Activated CD8-positive, alpha-beta memory T cell treated with anti-CD3 and anti-CD28 coated beads for 24 hours (primary cell): ENCODE results near the gene SLC5A6.
"Not testable (repeated sequence)": the region's sequence is repeated elsewhere in the genome, so short reads cannot be mapped to it uniquely, and the experiment has no call there.

Experiments
- DNase-seq: peaks from one replicate; pipeline ENCODE4 v3.0.0-alpha.2; 2020

Gene SLC5A6

GRCh38 chr2:27202854-27203253 lies 9.2 kb downstream of the SLC5A6 start:
- DNase-seq, result no peak

- no peak for DNase-seq
Measured at GRCh38 chr2:27201675-27202074, 10.4 kb downstream of the SLC5A6 start.

- no peak for DNase-seq
Measured at GRCh38 chr2:27199241-27199640, 12.8 kb downstream of the SLC5A6 start.

GRCh38 chr2:27198627-27199026 lies 13.4 kb downstream of the SLC5A6 start:
- DNase-seq, result no peak

- DNase-seq, result not testable (repeated sequence)
Measured at GRCh38 chr2:27198068-27198467, 14.0 kb downstream of the SLC5A6 start.

- not testable (repeated sequence) for DNase-seq
Measured at GRCh38 chr2:27195799-27196198, 16.3 kb downstream of the SLC5A6 start.

- no peak for DNase-seq
Measured at GRCh38 chr2:27194538-27195354, 17.3 kb downstream of the SLC5A6 start.

- no peak for DNase-seq
Measured at GRCh38 chr2:27191070-27191829, 20.8 kb downstream of the SLC5A6 start.

- no peak for DNase-seq
Measured at GRCh38 chr2:27189989-27190388, 22.1 kb downstream of the SLC5A6 start.

GRCh38 chr2:27186613-27187345 lies 25.3 kb downstream of the SLC5A6 start:
- no peak for DNase-seq

GRCh38 chr2:27185331-27186026 lies 26.6 kb downstream of the SLC5A6 start:
- no peak for DNase-seq

GRCh38 chr2:27184115-27184514 lies 28.0 kb downstream of the SLC5A6 start:
- DNase-seq, result no peak

- DNase-seq, result no peak
Measured at GRCh38 chr2:27182346-27182745, 29.7 kb downstream of the SLC5A6 start.

GRCh38 chr2:27179344-27180000 lies 32.6 kb downstream of the SLC5A6 start:
- no peak for DNase-seq

GRCh38 chr2:27178469-27178868 lies 33.6 kb downstream of the SLC5A6 start:
- no peak for DNase-seq

- no peak for DNase-seq
Measured at GRCh38 chr2:27177441-27178351, 34.4 kb downstream of the SLC5A6 start.

- not testable (repeated sequence) for DNase-seq
Measured at GRCh38 chr2:27175781-27176180, 36.3 kb downstream of the SLC5A6 start.

- DNase-seq, result no peak
Measured at GRCh38 chr2:27175330-27175729, 36.7 kb downstream of the SLC5A6 start.

GRCh38 chr2:27174638-27175037 lies 37.4 kb downstream of the SLC5A6 start:
- DNase-seq, result no peak

GRCh38 chr2:27171351-27171848 lies 40.7 kb downstream of the SLC5A6 start:
- no peak for DNase-seq
